Smooth muscle cell (in vitro differentiated cells): ENCODE measurements around the gene ANKRD18B. TPM values are rescaled to one million over a fixed set of nuclear protein-coding genes. Genes with fewer than 3 reads are reported as not detected.
"Not testable (repeated sequence)": the region's sequence is repeated elsewhere in the genome, so short reads cannot be mapped to it uniquely, and the experiment has no call there.

Experiments
- DNase-seq: peaks from one replicate; lab custom pipeline; 2025; ENCODE audit not compliant: unreplicated experiment; lab: John Stamatoyannopoulos, UW
- H2AFZ ChIP-seq: fragments of 200-600 bp; sonication (generic); 2 replicates; pipeline ENCODE4 v1.6.0; 2016; ENCODE audit warnings: antibody characterized with exemption, low read depth, mild to moderate bottlenecking
- H3F3A ChIP-seq: fragments of 200-600 bp; sonication (generic); 2 replicates; pipeline ENCODE4 v1.6.0; 2017; ENCODE audit warnings: antibody characterized with exemption, low read depth
- H3K27ac ChIP-seq: fragments of 200-600 bp; sonication (generic); 2 replicates; pipeline ENCODE4 v1.5.1; 2016; ENCODE audit warnings: low read depth, mild to moderate bottlenecking
- H3K27me3 ChIP-seq: fragments of 200-600 bp; sonication (generic); 2 replicates; pipeline ENCODE4 v1.6.1; 2016; ENCODE audit warnings: low read depth, mild to moderate bottlenecking
- H3K36me3 ChIP-seq: fragments of 200-600 bp; sonication (generic); 2 replicates; pipeline ENCODE4 v1.5.1; 2016; ENCODE audit warnings: low read depth
- H3K4me1 ChIP-seq: fragments of 200-600 bp; sonication (generic); 2 replicates; pipeline ENCODE4 v1.5.1; 2016; ENCODE audit warnings: low read depth
- H3K4me2 ChIP-seq: fragments of 200-600 bp; sonication (generic); 2 replicates; pipeline ENCODE4 v1.6.0; 2016; ENCODE audit warnings: mild to moderate bottlenecking
- H3K4me3 ChIP-seq: fragments of 200-600 bp; sonication (generic); 2 replicates; pipeline ENCODE4 v1.5.1; 2016; ENCODE audit warnings: mild to moderate bottlenecking
- H3K79me2 ChIP-seq: fragments of 200-600 bp; sonication (generic); 2 replicates; pipeline ENCODE4 v1.6.0; 2016; ENCODE audit warnings: low read depth, mild to moderate bottlenecking
- H3K9ac ChIP-seq: fragments of 200-600 bp; sonication (generic); 2 replicates; pipeline ENCODE4 v1.6.0; 2016; ENCODE audit warnings: low read depth
- H3K9me3 ChIP-seq: fragments of 200-600 bp; sonication (generic); replicated peaks from 2 replicates; pipeline ENCODE4 v1.5.1; 2016; ENCODE audit warnings: low read depth
- H4K20me1 ChIP-seq: fragments of 200-600 bp; sonication (generic); 2 replicates; pipeline ENCODE4 v1.6.0; 2016; ENCODE audit warnings: low read depth
- WGBS: methylation state at CpG from one replicate; pipeline ENCODE4 v1.1.7; 2016; ENCODE audit warnings: low lambda C conversion rate; 5-methylcytosine and 5-hydroxymethylcytosine counted together
- polyA plus RNA-seq: library from polyadenylated mRNA; unstranded; fragments of >200 nt; fragmentation: Nextera tagmentation; extraction: Ambion mirVana; gene quantifications from 2 replicates; pipeline ENCODE4 v1.2.1, GENCODE V29; 2016
- total RNA-seq: library from RNA; depleted of rRNA; stranded (reverse); fragments of >200 nt; gene quantifications from 2 replicates; pipeline ENCODE4 v1.2.3, GENCODE V29; 2014

Gene ANKRD18B
- total and polyA plus RNA-seq, 2 experiments from 2014 or later = 0.04 TPM; not detected in 1

DNA sequence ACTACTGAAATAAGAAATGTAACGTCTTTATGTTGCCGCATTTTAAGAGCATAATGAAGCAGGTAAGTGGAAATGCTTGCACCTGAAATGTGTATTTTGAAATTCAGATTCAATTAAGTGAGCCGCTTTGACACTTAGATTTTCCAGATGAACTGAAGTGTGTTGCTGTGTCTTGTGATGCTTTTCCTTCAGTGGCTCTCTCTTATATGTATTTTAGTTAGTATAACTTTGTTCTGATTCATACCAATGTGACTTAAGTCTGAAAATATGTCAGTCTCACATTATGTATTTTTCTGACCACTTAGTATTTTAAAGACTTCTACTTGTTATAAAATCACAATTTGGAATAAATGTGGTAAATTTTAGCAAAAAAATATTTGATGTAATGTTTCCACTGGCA lies 25.4 kb downstream of the ANKRD18B start:
- not testable (repeated sequence) for DNase-seq, H2AFZ ChIP-seq, H3K36me3 ChIP-seq, H4K20me1 ChIP-seq, H3K79me2 ChIP-seq, H3K27me3 ChIP-seq, H3K9ac ChIP-seq, H3K4me3 ChIP-seq, H3K9me3 ChIP-seq, H3F3A ChIP-seq, H3K4me2 ChIP-seq, H3K4me1 ChIP-seq
- 99% methylated on average over 3 of the region's 3 CpGs for WGBS
- peak overlapping the region; percentile 19 for H3K27ac ChIP-seq

DNA sequence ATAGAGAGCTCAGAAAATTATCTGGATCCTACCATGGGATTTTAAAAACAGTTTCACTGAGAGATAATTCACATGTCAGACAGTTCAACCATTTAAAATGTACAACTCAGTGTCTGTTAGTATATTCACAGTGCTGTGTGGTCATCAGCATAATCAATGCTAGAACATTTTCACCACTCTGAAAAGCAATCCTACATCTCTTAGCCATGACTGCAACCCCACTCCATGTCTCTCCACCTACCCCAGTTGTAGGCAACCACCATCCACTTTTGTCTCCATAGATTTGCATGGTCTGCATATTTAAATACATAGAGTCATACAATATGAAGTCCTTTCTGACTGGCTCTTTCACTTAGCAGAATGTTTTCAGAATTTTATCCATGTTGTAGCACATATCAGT lies 27.1 kb downstream of the ANKRD18B start:
- not testable (repeated sequence) for H3K4me1 ChIP-seq, H3K4me2 ChIP-seq, H3K36me3 ChIP-seq, DNase-seq, H4K20me1 ChIP-seq, H3K27me3 ChIP-seq, H3K9me3 ChIP-seq, H3K4me3 ChIP-seq, H2AFZ ChIP-seq, H3F3A ChIP-seq, H3K27ac ChIP-seq, H3K9ac ChIP-seq, H3K79me2 ChIP-seq

DNA sequence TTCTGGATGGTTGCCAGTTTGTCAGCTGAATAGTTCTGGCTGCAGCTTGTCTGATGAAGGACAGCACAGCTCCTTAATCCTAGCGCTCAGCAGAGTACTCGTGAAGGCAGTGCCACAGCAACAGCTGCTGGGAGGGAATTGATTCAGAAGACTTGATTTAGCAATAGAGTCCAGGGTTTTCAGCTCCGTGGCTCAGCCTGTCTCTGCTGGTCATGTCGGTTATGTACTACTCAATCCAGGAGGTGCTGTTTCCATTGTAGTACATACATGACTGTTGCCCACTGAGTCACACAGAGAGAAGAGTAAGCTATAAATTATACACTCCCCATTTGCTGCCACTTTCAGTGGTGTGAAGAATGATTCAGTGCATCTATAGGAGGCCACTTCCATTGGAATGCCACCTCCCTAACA lies 28.3 kb downstream of the ANKRD18B start:
- H2AFZ ChIP-seq, H4K20me1 ChIP-seq, H3K4me2 ChIP-seq, H3K27me3 ChIP-seq, H3F3A ChIP-seq, DNase-seq, H3K9ac ChIP-seq, H3K4me1 ChIP-seq, H3K9me3 ChIP-seq, H3K79me2 ChIP-seq, H3K27ac ChIP-seq, H3K36me3 ChIP-seq, H3K4me3 ChIP-seq: not testable (repeated sequence)
- 11% methylated on average over 4 of the region's 4 CpGs for WGBS

DNA sequence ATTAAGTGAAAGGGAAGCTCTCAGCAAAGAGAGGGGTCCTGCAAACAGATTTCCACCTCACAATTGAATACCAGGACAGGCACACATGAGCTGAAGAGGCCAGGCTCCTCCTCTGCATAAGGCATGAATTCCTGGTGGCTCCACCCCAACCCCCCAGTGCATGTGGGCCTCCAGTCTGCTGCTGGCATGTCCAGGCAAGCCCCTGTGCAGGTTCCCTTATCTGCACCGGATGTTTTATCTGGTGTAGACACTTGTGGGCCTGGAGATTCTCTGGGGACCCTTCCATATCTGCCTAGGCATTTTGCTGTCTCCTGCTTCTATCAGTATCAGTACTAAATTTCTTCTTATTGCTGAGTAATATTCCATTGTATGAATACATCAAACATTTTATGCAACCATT lies 36.2 kb downstream of the ANKRD18B start:
- 18% methylated on average over 1 of the region's 1 CpG for WGBS
- not testable (repeated sequence) for H2AFZ ChIP-seq, H3K9ac ChIP-seq, H4K20me1 ChIP-seq, H3K4me1 ChIP-seq, H3K9me3 ChIP-seq, H3K27me3 ChIP-seq, H3K27ac ChIP-seq, DNase-seq, H3K36me3 ChIP-seq, H3K4me3 ChIP-seq, H3K79me2 ChIP-seq, H3F3A ChIP-seq, H3K4me2 ChIP-seq

DNA sequence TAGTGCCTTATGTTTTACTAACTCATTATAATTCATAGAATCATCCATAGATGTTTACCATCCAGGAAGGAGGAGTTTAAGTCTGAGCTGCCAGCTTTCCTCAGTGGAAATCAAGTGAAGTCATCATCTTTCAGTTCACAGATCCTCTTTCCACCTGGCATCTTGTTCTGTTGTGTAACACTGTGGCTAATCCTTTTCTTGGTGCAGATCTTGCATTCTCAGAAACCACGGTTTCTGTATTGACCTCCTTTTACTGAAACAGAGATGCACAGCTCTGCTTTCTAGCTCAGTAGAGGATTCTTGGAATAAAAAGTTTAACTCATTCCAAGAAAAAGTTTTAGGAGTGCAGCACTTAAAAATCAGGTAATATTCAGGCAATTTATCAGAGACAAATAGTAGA lies 38.1 kb downstream of the ANKRD18B start:
- H3K27ac ChIP-seq, H3K79me2 ChIP-seq, H3K9ac ChIP-seq, H3K4me3 ChIP-seq, H2AFZ ChIP-seq, H3K36me3 ChIP-seq, H3K4me1 ChIP-seq, H4K20me1 ChIP-seq, DNase-seq, H3K9me3 ChIP-seq, H3K27me3 ChIP-seq, H3F3A ChIP-seq, H3K4me2 ChIP-seq: not testable (repeated sequence)
- 37% methylated on average over 1 of the region's 1 CpG for WGBS

DNA sequence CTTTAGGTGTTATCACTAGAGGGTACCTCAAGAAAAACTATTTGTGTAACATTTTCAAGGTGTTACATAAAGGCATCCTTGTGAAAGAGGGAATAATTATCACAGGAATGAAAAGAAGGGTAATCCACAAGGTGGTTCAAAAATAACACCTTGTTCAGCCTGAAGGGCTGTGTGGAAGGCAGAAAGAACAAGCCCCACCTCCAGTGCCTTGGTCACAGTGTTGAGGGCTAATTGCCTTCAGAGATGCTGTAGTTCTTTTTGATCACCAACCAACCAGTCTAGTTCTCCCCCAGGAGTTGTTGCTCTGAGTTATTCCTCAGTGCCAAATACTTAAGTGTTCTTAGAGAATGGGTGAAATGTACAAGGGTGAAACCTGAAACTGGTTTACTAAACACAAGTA lies 43.7 kb downstream of the ANKRD18B start:
- not testable (repeated sequence) for H3K9me3 ChIP-seq, H3K4me1 ChIP-seq, H3K27me3 ChIP-seq, H3K9ac ChIP-seq, H3K27ac ChIP-seq, H3K36me3 ChIP-seq, H3K4me2 ChIP-seq, H3K4me3 ChIP-seq, H2AFZ ChIP-seq, H3F3A ChIP-seq, H4K20me1 ChIP-seq, DNase-seq, H3K79me2 ChIP-seq

DNA sequence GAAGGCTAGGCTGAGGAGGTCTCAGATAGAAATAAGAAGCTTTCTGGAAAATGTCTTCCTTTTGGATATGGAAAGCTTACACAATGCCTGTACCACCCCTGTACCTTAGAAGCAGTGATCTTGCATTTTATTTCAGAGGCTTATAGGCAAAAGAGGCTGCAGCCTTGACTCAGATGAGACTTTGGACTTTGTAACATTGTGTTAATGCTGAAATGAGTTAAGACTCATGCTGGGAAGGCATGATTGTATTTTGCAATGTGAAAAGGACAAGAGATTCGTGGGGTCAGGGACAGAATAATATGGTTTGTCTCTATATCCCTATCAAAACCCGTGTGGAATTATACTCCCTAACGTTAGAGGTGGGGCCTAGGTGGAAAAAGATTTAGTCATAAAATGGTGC lies 53.7 kb downstream of the ANKRD18B start:
- not testable (repeated sequence) for H3K4me1 ChIP-seq, H3K36me3 ChIP-seq, H3K4me3 ChIP-seq, DNase-seq, H3K27ac ChIP-seq, H3F3A ChIP-seq, H3K9me3 ChIP-seq, H3K4me2 ChIP-seq, H3K79me2 ChIP-seq, H3K9ac ChIP-seq, H4K20me1 ChIP-seq, H2AFZ ChIP-seq, H3K27me3 ChIP-seq
- WGBS = 90% methylated on average over 2 of the region's 3 CpGs

DNA sequence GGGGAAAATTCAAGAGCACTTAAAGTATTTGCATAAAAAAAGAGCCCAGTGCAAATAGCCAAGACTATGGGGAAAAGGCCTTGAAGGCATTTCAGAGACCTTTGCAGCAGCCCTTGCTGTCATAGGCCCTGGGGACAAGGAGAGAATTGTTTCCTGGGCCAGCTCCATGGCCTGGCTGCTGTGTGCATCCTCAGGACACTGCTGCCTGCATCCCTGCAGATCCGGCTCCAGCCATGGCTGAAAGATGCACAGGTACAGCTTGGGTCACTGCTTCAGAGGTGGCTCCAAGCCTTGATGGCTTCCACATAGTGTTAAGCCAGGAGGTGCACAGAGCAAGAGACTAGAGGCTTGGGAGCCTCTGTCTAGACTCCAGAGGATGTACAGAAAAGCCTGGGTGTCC lies 55.9 kb downstream of the ANKRD18B start:
- not testable (repeated sequence) for H3K27me3 ChIP-seq, H3K27ac ChIP-seq, H3F3A ChIP-seq, DNase-seq, H3K4me2 ChIP-seq, H3K36me3 ChIP-seq, H4K20me1 ChIP-seq, H2AFZ ChIP-seq, H3K4me3 ChIP-seq, H3K4me1 ChIP-seq, H3K9ac ChIP-seq, H3K9me3 ChIP-seq, H3K79me2 ChIP-seq
- 65% methylated on average over 1 of the region's 1 CpG for WGBS

DNA sequence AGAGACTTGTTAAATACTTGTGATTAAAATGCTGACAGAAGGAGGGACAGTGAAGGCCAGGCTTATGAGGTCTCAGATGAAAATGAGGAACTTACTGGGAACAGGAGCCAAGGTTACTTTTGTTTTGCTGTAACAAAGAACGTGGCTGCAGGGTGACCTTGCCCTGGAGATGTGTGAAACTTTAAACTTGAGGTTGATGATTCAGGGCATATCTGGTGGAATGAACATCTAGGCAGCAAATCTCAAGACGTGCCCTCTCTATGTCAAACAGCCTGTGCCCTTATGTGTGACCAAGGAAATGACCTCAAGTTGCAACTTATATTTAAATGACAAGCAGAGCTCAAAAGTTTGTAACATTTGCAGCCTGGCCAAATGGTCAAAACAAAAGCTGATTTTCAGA lies 58.6 kb downstream of the ANKRD18B start:
- H3K4me3 ChIP-seq, H3K9ac ChIP-seq, H3K4me1 ChIP-seq, H3K36me3 ChIP-seq, H3F3A ChIP-seq, H2AFZ ChIP-seq, DNase-seq, H4K20me1 ChIP-seq, H3K9me3 ChIP-seq, H3K27me3 ChIP-seq, H3K27ac ChIP-seq, H3K4me2 ChIP-seq, H3K79me2 ChIP-seq: not testable (repeated sequence)
- 64% methylated on average over 2 of the region's 2 CpGs for whole genome bisulfite sequencing
